Caco-2 (cell line): ENCODE results near the gene ISG20L2. TPM values are rescaled to one million over a fixed set of nuclear protein-coding genes. Genes with fewer than 3 reads are reported as not detected.

Experiments
- BruUV-seq: library from RNA; stranded (reverse); fragments of 400-500 nt; replicated peaks from 2 replicates; lab custom pipeline; 2021; lab: Mats Ljungman, UMichigan
- CTCF ChIA-PET: fragments of 300-600 bp; sonication (Branson Sonifier 250); formaldehyde crosslinking; loops from one replicate; lab custom pipeline; 2022; ENCODE audit warnings: antibody characterized with exemption; lab: Charles Lee
- POLR2A ChIA-PET: fragments of 300-600 bp; sonication (Branson Sonifier 250); formaldehyde crosslinking; loops from one replicate; lab custom pipeline; 2022; ENCODE audit warnings: antibody characterized with exemption; lab: Charles Lee
- DNase-seq, 2 experiments: peaks; one replicate each; pipeline versions ENCODE4 v3.0.0 to v3.0.0-alpha.2; 2020 to 2022
- H3K27me3 ChIP-seq: replicated peaks from 2 replicates; pipeline ENCODE4 v1.6.0; 2011; ENCODE audit warnings: low read length; ENCODE audit not compliant: control insufficient read depth, insufficient read depth
- H3K36me3 ChIP-seq: 2 replicates; pipeline ENCODE4 v1.5.1; 2011; ENCODE audit warnings: low read length; ENCODE audit not compliant: control insufficient read depth, insufficient read depth
- H3K4me1 ChIP-seq: fragments of 250-450 bp; sonication (Bioruptor Pico); 2 replicates; pipeline ENCODE4 v1.5.1; 2020; ENCODE audit warnings: mild to moderate bottlenecking
- H3K4me3 ChIP-seq: 2 replicates; pipeline ENCODE4 v1.5.1; 2011; ENCODE audit warnings: low read depth, mild to moderate bottlenecking, control low read depth, low read length
- H3K9me3 ChIP-seq: fragments of 250-450 bp; sonication (Bioruptor Pico); 2 replicates; pipeline ENCODE4 v1.5.1; 2020; ENCODE audit warnings: mild to moderate bottlenecking, moderate library complexity
- H3K27ac Mint-ChIP-seq: one replicate; pipeline ENCODE4 v1.8.0; 2022; ENCODE audit warnings: mixed read lengths; ENCODE audit not compliant: unreplicated experiment
- H3K27me3 Mint-ChIP-seq: one replicate; pipeline ENCODE4 v1.8.0; 2022; ENCODE audit warnings: mixed read lengths; ENCODE audit not compliant: insufficient read depth, unreplicated experiment
- H3K36me3 Mint-ChIP-seq: one replicate; pipeline ENCODE4 v1.8.0; 2022; ENCODE audit warnings: mild to moderate bottlenecking, mixed read lengths; ENCODE audit not compliant: insufficient read depth, unreplicated experiment
- H3K4me1 Mint-ChIP-seq: one replicate; pipeline ENCODE4 v1.8.0; 2022; ENCODE audit warnings: low read depth, mixed read lengths; ENCODE audit not compliant: unreplicated experiment
- H3K4me3 Mint-ChIP-seq: one replicate; pipeline ENCODE4 v1.8.0; 2022; ENCODE audit warnings: mild to moderate bottlenecking, moderate library complexity, mixed read lengths; ENCODE audit not compliant: unreplicated experiment
- H3K9me3 Mint-ChIP-seq: one replicate; pipeline ENCODE4 v1.8.0; 2022; ENCODE audit warnings: mixed read lengths; ENCODE audit not compliant: unreplicated experiment
- CTCF ChIP-seq, 2 experiments: fragments of 200-600 bp in 1 of 2; IDR thresholded peaks; 1 replicate in 1 of 2; 2 replicates in 1 of 2; pipeline versions ENCODE4 v1.5.1 to v1.8.0; 2011 to 2022; ENCODE audit warnings: antibody characterized with exemption in 1 of 2, control low read depth in 1 of 2, inconsistent platforms in 1 of 2, low read depth in 1 of 2, low read length in 1 of 2, mild to moderate bottlenecking in 1 of 2, moderate library complexity in 1 of 2; ENCODE audit not compliant: insufficient read depth in 1 of 2, severe bottlenecking in 1 of 2, unreplicated experiment in 1 of 2
- intact Hi-C: fragments of 100-400 bp; cut with micrococcal nuclease; formaldehyde crosslinking; loops from one replicate; pipeline ENCODE4 v1.10.0; 2022; ENCODE audit not compliant: unreplicated experiment
- total RNA-seq: library from RNA; stranded (reverse); gene quantifications from 2 replicates; pipeline ENCODE4 v1.2.3, GENCODE V29; 2022

ISG20L2 gene
- total RNA-seq, 1 experiment from 2014 or later, result 42.3 TPM

DNA sequence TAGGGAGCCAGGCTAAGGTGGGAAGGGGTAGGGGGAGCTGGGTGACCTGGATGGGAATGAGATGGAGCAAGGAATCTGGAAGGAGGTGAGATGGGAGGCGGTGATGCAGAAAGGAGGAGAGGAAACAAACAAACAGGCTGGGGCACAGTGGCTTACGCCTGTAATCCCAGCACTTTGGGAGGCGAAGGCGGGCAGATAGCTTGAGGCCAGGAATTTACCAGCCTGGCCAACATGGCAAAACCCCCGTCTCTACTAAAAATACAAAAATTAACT, 33.9 kb downstream of the ISG20L2 start:
- peaks cover 47% of the 10 kb centered on the region for H3K4me1 ChIP-seq

DNA sequence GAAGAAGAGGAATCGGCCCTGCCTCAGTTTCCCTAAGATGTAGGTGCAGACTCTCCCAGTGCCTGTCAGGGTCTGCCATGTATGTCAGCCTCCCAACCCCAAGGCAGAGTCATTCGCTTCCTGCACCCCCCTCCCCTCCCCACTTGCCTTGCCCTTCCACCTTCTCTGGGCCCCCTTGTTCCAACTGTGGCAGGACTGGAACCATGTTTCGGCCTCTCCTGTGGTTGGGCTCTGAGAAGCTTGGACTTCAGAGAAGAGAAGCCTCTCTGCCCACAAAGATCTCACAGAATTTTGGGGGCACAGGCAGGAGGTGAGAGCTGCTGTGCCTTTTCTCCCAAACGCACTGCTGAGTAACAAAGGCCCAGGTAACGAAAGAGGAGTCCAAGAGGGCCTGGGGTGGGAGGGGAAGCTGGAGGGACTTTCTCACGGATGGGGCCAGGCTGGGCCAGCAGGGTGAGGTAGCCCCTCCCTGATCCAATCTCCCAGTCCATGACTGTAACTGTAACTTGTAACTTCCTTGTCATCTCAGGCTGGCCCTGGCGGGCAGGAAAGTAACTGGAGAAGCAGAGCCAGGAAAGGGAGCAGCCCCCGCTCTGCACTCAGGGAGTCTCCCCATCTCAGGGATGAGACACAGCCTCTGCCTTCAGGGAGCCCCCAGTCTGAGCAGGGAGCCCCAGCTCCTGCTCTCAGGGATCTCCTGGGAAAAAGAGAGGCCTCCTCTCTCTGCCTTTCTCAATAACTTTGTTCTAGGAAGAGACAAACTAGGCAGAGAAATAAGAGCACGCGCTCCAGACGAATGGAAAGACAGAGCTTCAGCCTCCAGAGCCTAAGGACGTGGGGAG, 34.5 kb downstream of the ISG20L2 start:
- Mint-ChIP-seq H3K9me3 (no peaks in the 10 kb centered on the region), H3K27ac (peak overlapping the region; percentile 13), H3K36me3 (peaks cover 11% of the 10 kb centered on the region), H3K4me3 (no peak overlapping the region), H3K4me1 (peaks cover 23% of the 10 kb centered on the region), H3K27me3 (no peaks in the 10 kb centered on the region)
- CTCF ChIA-PET, result interaction anchor here (1.5 to 3.5 kb wide), 2 partner anchors 12 to 32 kb away, joined by 6 to 24 read pairs; partner anchors contain the start of gene CRABP2
- DNase-seq, result no peak
- H3K36me3 ChIP-seq, result no peaks in the 10 kb centered on the region
- H3K4me3 ChIP-seq, result no peak overlapping the region
- no TSS peak for BruUV-seq
- H3K4me1 ChIP-seq, result peaks cover 49% of the 10 kb centered on the region
- POLR2A ChIA-PET, result interaction anchor here (0.5 to 0.6 kb wide), 2 partner anchors 53 to 74 kb away, joined by 3 read pairs; no protein-coding TSS in a partner anchor
- intact Hi-C loops, result no loop called here
- no peaks in the 10 kb centered on the region for H3K27me3 ChIP-seq
- TF ChIP-seq CTCF (IDR thresholded peaks at IDR 0.05; ENCODE audit: insufficient read depth in 1 of 2, low read depth in 1 of 2, low read length in 1 of 2, severe bottlenecking in 1 of 2, unreplicated experiment in 1 of 2), result no peak
- no peaks in the 10 kb centered on the region for H3K9me3 ChIP-seq

More for the DNA sequence above, 33.9 kb downstream of the ISG20L2 start:
- Mint-ChIP-seq H3K4me3 (no peak overlapping the region), H3K4me1 (peaks cover 19% of the 10 kb centered on the region), H3K36me3 (peaks cover 11% of the 10 kb centered on the region), H3K27me3 (no peaks in the 10 kb centered on the region), H3K9me3 (no peaks in the 10 kb centered on the region), H3K27ac (peak overlapping the region; percentile 13)
- Histone ChIP-seq H3K4me3 (no peak overlapping the region), H3K27me3 (no peaks in the 10 kb centered on the region), H3K9me3 (no peaks in the 10 kb centered on the region), H3K36me3 (no peaks in the 10 kb centered on the region)
- TF ChIP-seq CTCF (IDR thresholded peaks at IDR 0.05; ENCODE audit: insufficient read depth in 1 of 2, low read depth in 1 of 2, low read length in 1 of 2, severe bottlenecking in 1 of 2, unreplicated experiment in 1 of 2), result no peak
- ChIA-PET CTCF (interaction anchor here (1.5 to 3.5 kb wide), 2 partner anchors 11 to 31 kb away, joined by 6 to 24 read pairs; partner anchors contain the start of gene CRABP2), POLR2A (interaction anchor here (0.5 kb wide), 1 partner anchor 57 kb away, joined by 5 read pairs; no protein-coding TSS in a partner anchor)
- no TSS peak for BruUV-seq
- intact Hi-C loops, result no loop called here
- DNase-seq, result no peak

DNA sequence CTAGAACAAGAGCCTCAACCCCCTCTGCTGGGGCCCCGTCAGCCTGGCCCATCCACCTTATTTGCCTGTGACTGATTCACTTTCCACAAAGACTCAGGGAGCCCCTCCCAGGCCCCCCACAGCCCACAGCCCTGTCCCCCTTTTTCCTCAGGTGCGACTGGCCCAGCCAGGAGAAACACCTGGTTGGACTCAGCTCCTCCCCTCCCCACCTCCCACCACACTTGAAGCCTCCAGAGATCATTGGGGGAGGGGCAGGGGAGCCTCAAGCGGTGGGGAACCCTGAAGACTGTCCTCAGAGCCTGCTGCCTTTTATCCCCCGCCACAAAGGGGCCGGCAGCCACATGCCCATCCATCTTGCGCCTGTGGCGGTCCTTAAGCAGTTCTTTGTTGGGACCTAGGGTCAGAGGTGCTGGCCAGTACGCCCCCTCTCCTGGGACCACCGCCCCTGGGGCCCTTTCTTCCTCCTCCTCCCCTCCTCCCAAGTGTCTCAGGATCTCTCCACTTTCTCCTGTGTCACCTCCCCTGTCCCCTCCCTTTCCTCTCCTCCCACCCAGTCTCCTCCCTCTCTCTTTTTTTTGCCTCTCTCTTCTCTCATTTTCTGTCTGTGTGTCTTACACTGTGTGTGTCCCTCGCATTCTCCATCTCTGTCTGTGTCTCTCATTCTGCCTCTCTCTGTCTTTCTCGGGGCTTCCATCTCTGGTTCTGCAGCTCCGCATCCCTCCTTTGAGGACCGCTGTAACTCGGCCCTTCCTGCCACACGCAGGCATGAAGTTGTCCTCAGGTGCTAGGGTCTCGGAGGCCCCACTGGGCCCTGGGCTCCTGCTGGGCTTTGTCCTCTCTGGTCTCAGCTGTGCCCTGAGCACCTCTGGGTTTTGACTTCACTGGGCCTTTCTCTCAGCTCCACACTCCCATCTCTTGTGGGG, 35.4 kb downstream of the ISG20L2 start:
- no peak overlapping the region for H3K4me3 ChIP-seq
- peaks cover 49% of the 10 kb centered on the region for H3K4me1 ChIP-seq
- ChIA-PET CTCF (interaction anchor here (0.6 to 5.2 kb wide), 5 partner anchors 10 to 34 kb away, joined by 3 to 262 read pairs (median 6); partner anchors contain the start of genes CRABP2, ISG20L2, METTL25B and NES), POLR2A (interaction anchor here (0.5 to 1.0 kb wide), 4 partner anchors 17 to 75 kb away, joined by 3 to 7 read pairs (median 3); partner anchors contain the start of gene METTL25B)
- Mint-ChIP-seq H3K27me3 (no peaks in the 10 kb centered on the region), H3K36me3 (peaks cover 4% of the 10 kb centered on the region), H3K27ac (no peak overlapping the region), H3K4me1 (peaks cover 23% of the 10 kb centered on the region), H3K4me3 (peak overlapping the region; percentile 8), H3K9me3 (no peaks in the 10 kb centered on the region)
- peak; percentile 79 to 90 for DNase-seq
- H3K9me3 ChIP-seq, result no peaks in the 10 kb centered on the region
- BruUV-seq, result no TSS peak
- H3K27me3 ChIP-seq, result no peaks in the 10 kb centered on the region
- no peak for TF ChIP-seq CTCF (IDR thresholded peaks at IDR 0.05; ENCODE audit: insufficient read depth in 1 of 2, low read depth in 1 of 2, low read length in 1 of 2, severe bottlenecking in 1 of 2, unreplicated experiment in 1 of 2)
- intact Hi-C loops, result no loop called here
- H3K36me3 ChIP-seq, result no peaks in the 10 kb centered on the region
